ENCODE data around the gene ZDHHC8. TPM values are rescaled to one million over a fixed set of nuclear protein-coding genes. Genes with fewer than 3 reads are reported as not detected.
A peak's percentile ranks its signal among the peaks of the same experiment; 100 is the strongest.

ZDHHC8 gene
- total and polyA plus RNA-seq, 2 donors (not counting 3 experiments of a cell fraction or from before 2014, with no cell fraction given) = 49.8 to 131 TPM

GRCh38 chr22:20118300-20119020 lies 13.1 kb upstream of the ZDHHC8 start:
- Histone ChIP-seq H3K27ac (ENCODE audit: insufficient read depth, low read depth, low read length) (peak overlapping the region; percentile 55), H3K9me3 (replicated peaks; ENCODE audit: control insufficient read depth, insufficient read depth, low read length) (no peaks in the 10 kb centered on the region), H2AFZ (ENCODE audit: low read depth, low read length) (no peak overlapping the region), H4K20me1 (replicated peaks; ENCODE audit: control insufficient read depth, extremely low read depth, insufficient read depth, low read length) (no peaks in the 10 kb centered on the region), H3K36me3 (ENCODE audit: control insufficient read depth in 2 of 2, extremely low read depth in 1 of 2, insufficient read depth in 2 of 2, low read length in 2 of 2) (peaks cover 10 to 22% of the 10 kb centered on the region in 2 experiments), H3K9ac (replicated peaks; ENCODE audit: extremely low read depth, insufficient read depth, low read length) (peak overlapping the region; percentile 83), H3K4me3 (replicated peaks in 1 of 3; ENCODE audit: insufficient read depth in 1 of 3, low read depth in 1 of 3, low read length in 3 of 3) (peak overlapping the region; percentile 84 to 92 (median 87)), H3K27me3 (ENCODE audit: control insufficient read depth in 2 of 2, insufficient read depth in 2 of 2, low read length in 2 of 2) (no peaks in the 10 kb centered on the region), H3K79me2 (ENCODE audit: control insufficient read depth, insufficient read depth, low read length) (peaks cover 79% of the 10 kb centered on the region), H3K9me1 (replicated peaks; ENCODE audit: control insufficient read depth, extremely low read depth, insufficient read depth, low read length) (no peaks in the 10 kb centered on the region), H3K4me2 (ENCODE audit: insufficient read depth, low read length) (peak overlapping the region; percentile 96), H3K4me1 (ENCODE audit: control insufficient read depth, extremely low read depth, insufficient read depth, low read length) (peaks cover 22% of the 10 kb centered on the region)
- BruUV-seq (replicated peaks) = TSS peak; percentile 40
- FAIRE-seq (peak; percentile 42), DNase-seq (ENCODE audit: low read depth, low spot score) (no peak)
- CTCF ChIA-PET = interaction anchor here (1.4 kb wide), 1 partner anchor 12 kb away, joined by 4 read pairs; no protein-coding TSS in a partner anchor
- POLR2A ChIA-PET = no interaction called here
- TF ChIP-seq POLR2A (IDR thresholded peaks at IDR 0.05; ENCODE audit: low read depth, low read length) (no peak), MYC (IDR thresholded peaks at IDR 0.05; ENCODE audit: low read depth, low read length) (no peak)
- dilution Hi-C loops (cut with MboI; ENCODE audit: extremely low pct_ligation_motif_present, low sequenced_read_pairs) = no loop called here
- intact Hi-C loops (cut with micrococcal nuclease) = no loop called here

DNA sequence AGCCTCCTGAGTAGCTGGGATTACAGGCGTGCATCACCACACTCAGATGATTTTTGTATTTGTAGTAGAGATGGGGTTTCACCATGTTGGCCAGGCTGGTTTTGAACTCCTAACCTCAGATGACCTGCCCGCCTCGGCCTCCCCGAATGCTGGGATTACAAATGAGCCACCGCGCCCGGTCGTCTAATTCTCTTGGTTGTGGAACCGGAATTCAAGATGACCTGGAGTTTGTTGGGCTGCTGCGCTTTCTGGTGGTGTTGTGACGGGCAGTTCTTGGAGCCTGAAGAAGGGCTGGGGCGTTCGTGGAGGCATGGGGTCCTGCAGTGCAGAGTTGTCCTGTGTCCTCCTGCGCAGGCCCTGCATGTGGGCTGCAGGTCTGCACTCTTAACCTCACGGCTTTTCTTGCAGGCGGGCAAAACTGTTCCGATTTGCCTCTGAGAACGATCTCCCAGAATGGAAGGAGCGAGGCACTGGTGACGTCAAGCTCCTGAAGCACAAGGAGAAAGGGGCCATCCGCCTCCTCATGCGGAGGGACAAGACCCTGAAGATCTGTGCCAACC lies 9.7 kb upstream of the ZDHHC8 start:
- intact Hi-C loops (cut with micrococcal nuclease) = no loop called here
- BruUV-seq (replicated peaks) = no TSS peak
- no peak overlapping the region for H2AFZ ChIP-seq (ENCODE audit: low read depth, low read length)
- no peaks in the 10 kb centered on the region for H4K20me1 ChIP-seq (replicated peaks; ENCODE audit: control insufficient read depth, extremely low read depth, insufficient read depth, low read length)
- no peak overlapping the region for H3K9ac ChIP-seq (replicated peaks; ENCODE audit: extremely low read depth, insufficient read depth, low read length)
- H3K27me3 ChIP-seq (ENCODE audit: control insufficient read depth in 2 of 2, insufficient read depth in 2 of 2, low read length in 2 of 2) = no peaks in the 10 kb centered on the region
- DNase-seq (ENCODE audit: low read depth, low spot score) (no peak), FAIRE-seq (no peak)
- H3K79me2 ChIP-seq (ENCODE audit: control insufficient read depth, insufficient read depth, low read length) = peaks cover 62% of the 10 kb centered on the region
- POLR2A ChIA-PET = no interaction called here
- CTCF ChIA-PET = no interaction called here
- TF ChIP-seq FOS (IDR thresholded peaks at IDR 0.05; ENCODE audit: borderline replicate concordance, insufficient read depth, low read length) = no peak
- TF ChIP-seq GATA2 (IDR thresholded peaks at IDR 0.05; ENCODE audit: insufficient read depth, insufficient read length, low read depth, low read length) = no peak
- H3K4me2 ChIP-seq (ENCODE audit: insufficient read depth, low read length) = no peak overlapping the region
- peaks cover 14% of the 10 kb centered on the region for H3K4me1 ChIP-seq (ENCODE audit: control insufficient read depth, extremely low read depth, insufficient read depth, low read length)
- H3K4me3 ChIP-seq (replicated peaks in 1 of 3; ENCODE audit: insufficient read depth in 1 of 3, low read depth in 1 of 3, low read length in 3 of 3) = no peak overlapping the region
- peaks cover 12 to 40% of the 10 kb centered on the region in 2 experiments for H3K36me3 ChIP-seq (ENCODE audit: control insufficient read depth in 2 of 2, extremely low read depth in 1 of 2, insufficient read depth in 2 of 2, low read length in 2 of 2)
- no peaks in the 10 kb centered on the region for H3K9me1 ChIP-seq (replicated peaks; ENCODE audit: control insufficient read depth, extremely low read depth, insufficient read depth, low read length)
- no peaks in the 10 kb centered on the region for H3K9me3 ChIP-seq (replicated peaks; ENCODE audit: control insufficient read depth, insufficient read depth, low read length)
- dilution Hi-C loops (cut with MboI; ENCODE audit: extremely low pct_ligation_motif_present, low sequenced_read_pairs) = no loop called here
- H3K27ac ChIP-seq (ENCODE audit: insufficient read depth, low read depth, low read length) = no peak overlapping the region
